ENCODE measurements around the gene TTC39B.

DNA sequence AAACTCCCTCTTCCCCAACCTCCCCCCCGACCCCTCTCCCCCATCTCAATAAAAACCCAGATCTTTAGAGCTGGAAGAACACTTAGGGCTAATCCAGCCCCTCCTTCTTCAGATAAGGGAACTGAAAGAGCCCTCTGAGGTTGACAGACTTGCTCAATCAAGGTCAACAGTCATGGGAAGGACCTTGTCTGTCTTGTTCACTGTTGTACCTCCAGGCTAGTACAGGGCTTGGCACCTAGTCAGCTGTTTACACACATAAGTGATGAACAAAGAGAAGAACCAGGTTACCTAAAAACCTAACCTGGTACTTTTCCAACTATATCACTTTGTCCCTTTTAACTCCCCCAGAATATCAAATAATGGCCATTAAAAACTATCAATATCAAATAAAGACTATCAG is 2.4 kb downstream of the TTC39B start:
- TF ChIP-seq, protein P1, sequence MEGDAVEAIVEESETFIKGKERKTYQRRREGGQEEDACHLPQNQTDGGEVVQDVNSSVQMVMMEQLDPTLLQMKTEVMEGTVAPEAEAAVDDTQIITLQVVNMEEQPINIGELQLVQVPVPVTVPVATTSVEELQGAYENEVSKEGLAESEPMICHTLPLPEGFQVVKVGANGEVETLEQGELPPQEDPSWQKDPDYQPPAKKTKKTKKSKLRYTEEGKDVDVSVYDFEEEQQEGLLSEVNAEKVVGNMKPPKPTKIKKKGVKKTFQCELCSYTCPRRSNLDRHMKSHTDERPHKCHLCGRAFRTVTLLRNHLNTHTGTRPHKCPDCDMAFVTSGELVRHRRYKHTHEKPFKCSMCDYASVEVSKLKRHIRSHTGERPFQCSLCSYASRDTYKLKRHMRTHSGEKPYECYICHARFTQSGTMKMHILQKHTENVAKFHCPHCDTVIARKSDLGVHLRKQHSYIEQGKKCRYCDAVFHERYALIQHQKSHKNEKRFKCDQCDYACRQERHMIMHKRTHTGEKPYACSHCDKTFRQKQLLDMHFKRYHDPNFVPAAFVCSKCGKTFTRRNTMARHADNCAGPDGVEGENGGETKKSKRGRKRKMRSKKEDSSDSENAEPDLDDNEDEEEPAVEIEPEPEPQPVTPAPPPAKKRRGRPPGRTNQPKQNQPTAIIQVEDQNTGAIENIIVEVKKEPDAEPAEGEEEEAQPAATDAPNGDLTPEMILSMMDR (IDR thresholded peaks at IDR 0.05): no peak
- TF ChIP-seq POLR2A (IDR thresholded peaks at IDR 0.05): no peak
